HG03575 (cell line): Measurements from ENCODE around the gene CPLX3.

Experiments used
- ATAC-seq: cut with Tn5 transposase; IDR thresholded peaks from one replicate; pipeline ENCODE4 v1.9.1; 2021; ENCODE audit not compliant: unreplicated experiment, insufficient number of reproducible peaks, low FRiP score; ENCODE audit errors: extremely low read depth

CPLX3 gene

GRCh38 chr15:74839526-74840395 is 13.3 kb downstream of the CPLX3 start:
- no peak for ATAC-seq

- ATAC-seq = no peak
Observed at GRCh38 chr15:74840851-74841775, 14.7 kb downstream of the CPLX3 start.

- ATAC-seq = no peak
Observed at GRCh38 chr15:74841891-74842373, 15.5 kb downstream of the CPLX3 start.

GRCh38 chr15:74842581-74843444 is 16.4 kb downstream of the CPLX3 start, which contains the start of gene ULK3:
ULK3 (minus strand) TSS chr15:74843156; CDS start chr15:74843105, 51 bp downstream.
- ATAC-seq = no peak

- no peak for ATAC-seq
Observed at GRCh38 chr15:74843445-74843828, 17.0 kb downstream of the CPLX3 start.

GRCh38 chr15:74843891-74844299 is 17.5 kb downstream of the CPLX3 start:
- no peak for ATAC-seq

- no peak for ATAC-seq
Observed at GRCh38 chr15:74844319-74845207, 18.1 kb downstream of the CPLX3 start.

GRCh38 chr15:74845208-74845568 is 18.8 kb downstream of the CPLX3 start:
- ATAC-seq = no peak

GRCh38 chr15:74845581-74845980 is 19.2 kb downstream of the CPLX3 start:
- ATAC-seq = no peak

- no peak for ATAC-seq
Observed at GRCh38 chr15:74847432-74847831, 21.0 kb downstream of the CPLX3 start.

GRCh38 chr15:74850393-74850792 is 24.0 kb downstream of the CPLX3 start:
- ATAC-seq = no peak

GRCh38 chr15:74851960-74852359 is 25.5 kb downstream of the CPLX3 start:
- no peak for ATAC-seq

- no peak for ATAC-seq
Observed at GRCh38 chr15:74854453-74855022, 28.1 kb downstream of the CPLX3 start.

- no peak for ATAC-seq
Observed at GRCh38 chr15:74855857-74856256, 29.4 kb downstream of the CPLX3 start.

- ATAC-seq = no peak
Observed at GRCh38 chr15:74856537-74856936, 30.1 kb downstream of the CPLX3 start.

- no peak for ATAC-seq
Observed at GRCh38 chr15:74857082-74857655, 30.7 kb downstream of the CPLX3 start.

GRCh38 chr15:74857671-74858368 is 31.4 kb downstream of the CPLX3 start:
- no peak for ATAC-seq
